ENCODE measurements around the gene AP3D1. TPM values are rescaled to one million over a fixed set of nuclear protein-coding genes. Genes with fewer than 3 reads are reported as not detected.

AP3D1 gene
- total RNA-seq, 2 donors from 2014 or later: 81.4 to 116 TPM

- no peaks in the 10 kb centered on the region for H3K27me3 ChIP-seq (replicated peaks; ENCODE audit: insufficient read depth)
Measured at GRCh38 chr19:2180881-2181632, 29.7 kb upstream of the AP3D1 start.

GRCh38 chr19:2180114-2180513, 28.7 kb upstream of the AP3D1 start:
- no peak for TF ChIP-seq CTCF (IDR thresholded peaks at IDR 0.05)
- ATAC-seq (ENCODE audit: insufficient number of reproducible peaks, low FRiP score, low read depth) (no peak), DNase-seq (ENCODE audit: low spot score) (no peak)
- Histone ChIP-seq H3K27ac (no peak overlapping the region), H3K4me1 (ENCODE audit: control insufficient read depth in 1 of 2, low read depth in 2 of 2) (peaks cover 3 to 57% of the 10 kb centered on the region in 2 donors), H3K36me3 (peaks cover 4% of the 10 kb centered on the region), H3K9me3 (no peaks in the 10 kb centered on the region), H3K4me3 (no peak overlapping the region), H3K27me3 (replicated peaks; ENCODE audit: insufficient read depth) (no peaks in the 10 kb centered on the region)

More at GRCh38 chr19:2180881-2181632, 29.7 kb upstream of the AP3D1 start:
- no peaks in the 10 kb centered on the region for H3K9me3 ChIP-seq
- no peak for DNase-seq (ENCODE audit: low spot score)
- no peak for TF ChIP-seq CTCF (IDR thresholded peaks at IDR 0.05)
- H3K4me1 ChIP-seq (ENCODE audit: control insufficient read depth in 1 of 2, low read depth in 2 of 2): peaks cover 7 to 64% of the 10 kb centered on the region in 2 donors
- peaks cover 4% of the 10 kb centered on the region for H3K36me3 ChIP-seq
- ATAC-seq (ENCODE audit: insufficient number of reproducible peaks, low FRiP score, low read depth): no peak
- H3K27ac ChIP-seq: no peak overlapping the region
- no peak overlapping the region for H3K4me3 ChIP-seq

- peaks cover 4% of the 10 kb centered on the region for H3K36me3 ChIP-seq
- H3K9me3 ChIP-seq: no peaks in the 10 kb centered on the region
- H3K27ac ChIP-seq: no peak overlapping the region
- ATAC-seq (ENCODE audit: insufficient number of reproducible peaks, low FRiP score, low read depth): no peak
- DNase-seq (ENCODE audit: low spot score): no peak
- H3K4me3 ChIP-seq: no peak overlapping the region
- H3K4me1 ChIP-seq (ENCODE audit: control insufficient read depth in 1 of 2, low read depth in 2 of 2): peaks cover 2 to 49% of the 10 kb centered on the region in 2 donors
- TF ChIP-seq CTCF (IDR thresholded peaks at IDR 0.05): no peak
- no peaks in the 10 kb centered on the region for H3K27me3 ChIP-seq (replicated peaks; ENCODE audit: insufficient read depth)
Measured at GRCh38 chr19:2179095-2179494, 27.7 kb upstream of the AP3D1 start.

GRCh38 chr19:2176337-2176994, 25.1 kb upstream of the AP3D1 start:
- Histone ChIP-seq H3K4me3 (no peak overlapping the region), H3K27ac (no peak overlapping the region)
- TF ChIP-seq CTCF (IDR thresholded peaks at IDR 0.05): no peak

GRCh38 chr19:2175742-2176141, 24.4 kb upstream of the AP3D1 start:
- Histone ChIP-seq H3K27me3 (replicated peaks; ENCODE audit: insufficient read depth) (no peaks in the 10 kb centered on the region), H3K9me3 (no peaks in the 10 kb centered on the region), H3K36me3 (peaks cover under 1% of the 10 kb centered on the region), H3K27ac (no peak overlapping the region), H3K4me1 (ENCODE audit: control insufficient read depth in 1 of 2, low read depth in 2 of 2) (peaks cover 7 to 28% of the 10 kb centered on the region in 2 donors), H3K4me3 (no peak overlapping the region)
- TF ChIP-seq CTCF (IDR thresholded peaks at IDR 0.05): no peak
- no peak for ATAC-seq (ENCODE audit: insufficient number of reproducible peaks, low FRiP score, low read depth)
- no peak for DNase-seq (ENCODE audit: low spot score)

More at GRCh38 chr19:2176337-2176994, 25.1 kb upstream of the AP3D1 start:
- H3K27me3 ChIP-seq (replicated peaks; ENCODE audit: insufficient read depth): no peaks in the 10 kb centered on the region
- DNase-seq (ENCODE audit: low spot score) (no peak), ATAC-seq (ENCODE audit: insufficient number of reproducible peaks, low FRiP score, low read depth) (no peak)
- peaks cover 4 to 28% of the 10 kb centered on the region in 2 donors for H3K4me1 ChIP-seq (ENCODE audit: control insufficient read depth in 1 of 2, low read depth in 2 of 2)
- no peaks in the 10 kb centered on the region for H3K9me3 ChIP-seq
- peaks cover 4% of the 10 kb centered on the region for H3K36me3 ChIP-seq
